ENCODE measurements around the gene ALG9.

ALG9 gene

GRCh38 chr11:111823629-111824028, 47.8 kb downstream of the ALG9 start:
- Histone ChIP-seq H3K4me2 (ENCODE audit: low read depth, low read length, poor library complexity, severe bottlenecking) (no peak overlapping the region), H3K9me2 (replicated peaks; ENCODE audit: low read depth, low read length) (no peaks in the 10 kb centered on the region), H4K20me1 (ENCODE audit: insufficient read depth, low read length, poor library complexity, severe bottlenecking) (no peaks in the 10 kb centered on the region), H2AFZ (ENCODE audit: low read length) (no peak overlapping the region), H3K36me3 (ENCODE audit: insufficient read depth, low read length) (peaks cover 9% of the 10 kb centered on the region; the same call in 1 of the 2 replicates), H3K4me3 (ENCODE audit: low read length, poor library complexity, severe bottlenecking) (no peak overlapping the region), H3K79me2 (ENCODE audit: insufficient read depth, low read length) (no peaks in the 10 kb centered on the region), H3F3A (ENCODE audit: low read depth) (no peaks in the 10 kb centered on the region), H3K27me3 (ENCODE audit: insufficient read depth, low read length, poor library complexity, severe bottlenecking) (no peaks in the 10 kb centered on the region), H3K9me3 (ENCODE audit: insufficient read depth, low read depth, low read length) (no peaks in the 10 kb centered on the region), H3K4me1 (ENCODE audit: insufficient read depth, low read length, poor library complexity, severe bottlenecking) (peaks cover 12% of the 10 kb centered on the region), H3K9ac (ENCODE audit: low read depth, low read length, poor library complexity, severe bottlenecking) (no peak overlapping the region)
- TF ChIP-seq EZH2phosphoT487 (IDR thresholded peaks at IDR 0.05; ENCODE audit: borderline replicate concordance), result no peak
- TF ChIP-seq, protein P1, sequence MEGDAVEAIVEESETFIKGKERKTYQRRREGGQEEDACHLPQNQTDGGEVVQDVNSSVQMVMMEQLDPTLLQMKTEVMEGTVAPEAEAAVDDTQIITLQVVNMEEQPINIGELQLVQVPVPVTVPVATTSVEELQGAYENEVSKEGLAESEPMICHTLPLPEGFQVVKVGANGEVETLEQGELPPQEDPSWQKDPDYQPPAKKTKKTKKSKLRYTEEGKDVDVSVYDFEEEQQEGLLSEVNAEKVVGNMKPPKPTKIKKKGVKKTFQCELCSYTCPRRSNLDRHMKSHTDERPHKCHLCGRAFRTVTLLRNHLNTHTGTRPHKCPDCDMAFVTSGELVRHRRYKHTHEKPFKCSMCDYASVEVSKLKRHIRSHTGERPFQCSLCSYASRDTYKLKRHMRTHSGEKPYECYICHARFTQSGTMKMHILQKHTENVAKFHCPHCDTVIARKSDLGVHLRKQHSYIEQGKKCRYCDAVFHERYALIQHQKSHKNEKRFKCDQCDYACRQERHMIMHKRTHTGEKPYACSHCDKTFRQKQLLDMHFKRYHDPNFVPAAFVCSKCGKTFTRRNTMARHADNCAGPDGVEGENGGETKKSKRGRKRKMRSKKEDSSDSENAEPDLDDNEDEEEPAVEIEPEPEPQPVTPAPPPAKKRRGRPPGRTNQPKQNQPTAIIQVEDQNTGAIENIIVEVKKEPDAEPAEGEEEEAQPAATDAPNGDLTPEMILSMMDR (conservative IDR thresholded peaks at IDR 0.05; ENCODE audit: low read length), result no peak

GRCh38 chr11:111823131-111823530, 48.2 kb downstream of the ALG9 start:
- no peaks in the 10 kb centered on the region for H3K9me3 ChIP-seq (ENCODE audit: insufficient read depth, low read depth, low read length)
- H3K9ac ChIP-seq (ENCODE audit: low read depth, low read length, poor library complexity, severe bottlenecking), result no peak overlapping the region
- H2AFZ ChIP-seq (ENCODE audit: low read length), result no peak overlapping the region
- H3K27me3 ChIP-seq (ENCODE audit: insufficient read depth, low read length, poor library complexity, severe bottlenecking), result no peaks in the 10 kb centered on the region
- H3K36me3 ChIP-seq (ENCODE audit: insufficient read depth, low read length), result peaks cover 9% of the 10 kb centered on the region; the same call in 1 of the 2 replicates
- H3K4me2 ChIP-seq (ENCODE audit: low read depth, low read length, poor library complexity, severe bottlenecking), result no peak overlapping the region
- TF ChIP-seq, protein P1 (conservative IDR thresholded peaks at IDR 0.05; ENCODE audit: low read length), result no peak
- TF ChIP-seq EZH2phosphoT487 (IDR thresholded peaks at IDR 0.05; ENCODE audit: borderline replicate concordance), result no peak
- no peaks in the 10 kb centered on the region for H3K79me2 ChIP-seq (ENCODE audit: insufficient read depth, low read length)
- peaks cover 12% of the 10 kb centered on the region for H3K4me1 ChIP-seq (ENCODE audit: insufficient read depth, low read length, poor library complexity, severe bottlenecking)
- H3K9me2 ChIP-seq (replicated peaks; ENCODE audit: low read depth, low read length), result no peaks in the 10 kb centered on the region
- no peak overlapping the region for H3K4me3 ChIP-seq (ENCODE audit: low read length, poor library complexity, severe bottlenecking)
- H4K20me1 ChIP-seq (ENCODE audit: insufficient read depth, low read length, poor library complexity, severe bottlenecking), result no peaks in the 10 kb centered on the region
- no peaks in the 10 kb centered on the region for H3F3A ChIP-seq (ENCODE audit: low read depth)

DNA sequence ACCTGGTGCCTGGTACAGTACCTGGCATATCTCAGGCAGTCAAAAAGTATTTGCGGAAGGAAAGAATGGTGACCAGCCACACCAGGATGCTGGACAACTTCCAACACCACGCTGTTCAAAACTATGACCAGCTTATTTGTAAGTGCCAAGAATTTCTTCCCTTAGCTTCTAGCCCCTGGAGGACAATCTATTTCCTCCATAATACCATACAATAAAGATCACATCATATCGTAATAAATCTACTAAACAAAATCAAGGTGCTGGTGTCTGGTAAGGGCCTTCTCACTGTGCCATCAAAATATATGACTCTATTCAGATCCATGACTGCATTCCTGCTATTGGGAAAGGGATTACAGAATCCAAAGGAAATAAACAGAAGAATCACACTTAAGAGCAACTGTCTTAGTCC, 51.5 kb downstream of the ALG9 start:
- no peak overlapping the region for H3K4me3 ChIP-seq (ENCODE audit: low read length, poor library complexity, severe bottlenecking)
- no peaks in the 10 kb centered on the region for H3F3A ChIP-seq (ENCODE audit: low read depth)
- H3K36me3 ChIP-seq (ENCODE audit: insufficient read depth, low read length), result peaks cover 15% of the 10 kb centered on the region; the same call in 1 of the 2 replicates

More for the DNA sequence above, 51.5 kb downstream of the ALG9 start:
- H3K9me3 ChIP-seq (ENCODE audit: insufficient read depth, low read depth, low read length), result no peaks in the 10 kb centered on the region
- no peak overlapping the region for H3K9ac ChIP-seq (ENCODE audit: low read depth, low read length, poor library complexity, severe bottlenecking)
- no peaks in the 10 kb centered on the region for H4K20me1 ChIP-seq (ENCODE audit: insufficient read depth, low read length, poor library complexity, severe bottlenecking)
- no peaks in the 10 kb centered on the region for H3K9me2 ChIP-seq (replicated peaks; ENCODE audit: low read depth, low read length)
- H3K4me2 ChIP-seq (ENCODE audit: low read depth, low read length, poor library complexity, severe bottlenecking), result no peak overlapping the region
- H3K79me2 ChIP-seq (ENCODE audit: insufficient read depth, low read length), result no peaks in the 10 kb centered on the region
- H2AFZ ChIP-seq (ENCODE audit: low read length), result no peak overlapping the region
- no peak for TF ChIP-seq EZH2phosphoT487 (IDR thresholded peaks at IDR 0.05; ENCODE audit: borderline replicate concordance)
- TF ChIP-seq, protein P1 (conservative IDR thresholded peaks at IDR 0.05; ENCODE audit: low read length), result no peak
- H3K27me3 ChIP-seq (ENCODE audit: insufficient read depth, low read length, poor library complexity, severe bottlenecking), result no peaks in the 10 kb centered on the region
- H3K4me1 ChIP-seq (ENCODE audit: insufficient read depth, low read length, poor library complexity, severe bottlenecking), result peaks cover 14% of the 10 kb centered on the region
